ENCODE results near the gene MZT1.

MZT1 gene

GRCh38 chr13:72678312-72678711 lies 49.1 kb downstream of the MZT1 start:
- no peak for DNase-seq

- no peak for DNase-seq
Observed at GRCh38 chr13:72677431-72677830, 50.0 kb downstream of the MZT1 start.

GRCh38 chr13:72666391-72666790 lies 61.0 kb downstream of the MZT1 start:
- no peak for DNase-seq

- no peak for DNase-seq
Observed at GRCh38 chr13:72662548-72662947, 64.9 kb downstream of the MZT1 start.
